Adrenal gland (tissue), 12 donors: ENCODE results near the gene ADCY4. TPM values are rescaled to one million over a fixed set of nuclear protein-coding genes. Genes with fewer than 3 reads are reported as not detected.

Experiments used
- DNase-seq, 7 donors: peaks; one replicate each; pipeline ENCODE4 v3.0.0-alpha.2; 2019 to 2020
- H3K27ac ChIP-seq, 5 donors: fragments of 200-600 bp; sonication (generic) in 4 of 5; 1 replicate in 3 of 5; 2 replicates in 2 of 5; pipeline versions ENCODE4 v1.5.1 to v1.8.0; 2016 to 2020; ENCODE audit warnings: mild to moderate bottlenecking in 1 of 5
- H3K27me3 ChIP-seq: fragments of 200-600 bp; 2 replicates; pipeline ENCODE4 v1.8.0; 2021
- H3K36me3 ChIP-seq, 2 donors: fragments of 200-600 bp; replicated peaks in 1 of 2; 1 replicate in 1 of 2; 2 replicates in 1 of 2; pipeline versions ENCODE4 v1.5.1 to v1.8.0; 2018 to 2022
- H3K4me1 ChIP-seq, 2 donors: fragments of 200-600 bp; replicated peaks in 1 of 2; 1 replicate in 1 of 2; 2 replicates in 1 of 2; pipeline versions ENCODE4 v1.5.1 to v1.8.0; 2018 to 2021
- H3K4me3 ChIP-seq, 4 donors: fragments of 200-600 bp; sonication (generic) in 3 of 4; one replicate each; pipeline ENCODE4 v1.5.1; 2016 to 2018
- H3K9me3 ChIP-seq, 3 donors: fragments of 200-600 bp; sonication (generic) in 1 of 3; replicated peaks in 1 of 3; 1 replicate in 2 of 3; 2 replicates in 1 of 3; pipeline versions ENCODE4 v1.5.1 to v1.8.0; 2016 to 2021
- CTCF ChIP-seq, 6 experiments: fragments of 450-650 bp in 4 of 6; fragments of 200-600 bp in 2 of 6; sonication (generic) in 1 of 6; IDR thresholded peaks; 1 replicate in 5 of 6; 2 replicates in 1 of 6; pipeline versions ENCODE4 v1.5.1 to v1.8.0; 2016 to 2021; ENCODE audit warnings: antibody characterized with exemption in 6 of 6, mild to moderate bottlenecking in 2 of 6, moderate library complexity in 1 of 6
- POLR2A ChIP-seq, 2 donors: fragments of 450-650 bp; IDR thresholded peaks; one replicate each; pipeline ENCODE4 v1.6.1; 2017; ENCODE audit warnings: antibody characterized with exemption in 2 of 2, mild to moderate bottlenecking in 2 of 2, moderate library complexity in 1 of 2
- WGBS, 4 donors: extraction: QIAGEN DNeasy Blood & Tissue Kit in 2 of 4; methylation state at CpG; one replicate each; pipeline versions ENCODE4 v1.1.5 to v1.1.7; 2013 to 2017; 5-methylcytosine and 5-hydroxymethylcytosine counted together
- intact Hi-C, 2 donors: fragments of 100-400 bp; cut with DNase I; formaldehyde crosslinking; loops; one replicate each; pipeline versions ENCODE4 v1.14.1 to v1.15.0; 2022 to 2023
- polyA plus RNA-seq, 3 donors: library from polyadenylated mRNA; stranded (reverse); fragments of 200-250 nt in 2 of 3; fragments of 350-450 nt in 1 of 3; fragmentation: Illumina TruSeq in 1 of 3; extraction: RNeasy Lipid Tissue Mini Kit (QIAGEN cat#74804) in 1 of 3; gene quantifications; one replicate each; pipeline ENCODE4 v1.2.3, GENCODE V29; 2013 to 2014
- total RNA-seq, 9 donors: library from RNA; depleted of rRNA in 4 of 9; stranded (reverse); fragments of >200 nt in 4 of 9; fragments of 120-200 nt in 1 of 9; fragmentation: NEBNext Ultra II Directional in 1 of 9; extraction: Animal tissue kit (Norgen Biotek cat#: 25700) in 1 of 9; gene quantifications; one replicate each; pipeline versions ENCODE4 v1.1.0 to v1.2.4, GENCODE V29; 2013 to 2023
- donor health status: healthy with polysubstance abuse.
- donor health status: Bipolar disorder and iron deficiency.
- donor health status: DM: yes; HTN: yes; CAD: no.
- donor health status: DM: no; HTN: no; CAD: no.
- donor health status: DM: no; HTN: no; CAD: no.
- donor health status: DM: yes; HTN: yes; CAD: no.

Gene ADCY4
- total and polyA plus RNA-seq, 12 donors: 3.9 to 70.1 (median 13.1) TPM

GRCh38 chr14:24381363-24382063, 46.6 kb upstream of the ADCY4 start:
- Histone ChIP-seq H3K4me1 (no peaks in the 10 kb centered on the region), H3K36me3 (no peaks in the 10 kb centered on the region), H3K27ac (peak overlapping the region in 2 of 5 donors; percentile 22 to 29), H3K9me3 (no peaks in the 10 kb centered on the region), H3K27me3 (no peaks in the 10 kb centered on the region), H3K4me3 (no peak overlapping the region)
- TF ChIP-seq POLR2A (IDR thresholded peaks at IDR 0.05): no peak
- TF ChIP-seq CTCF (IDR thresholded peaks at IDR 0.05): no peak
- no peak for DNase-seq
- intact Hi-C loops: no loop called here
- 50 to 58% (median 58%) methylated on average over 6 to 8 of the region's 8 CpGs for WGBS, 4 donors

GRCh38 chr14:24379907-24380730, 45.2 kb upstream of the ADCY4 start:
- intact Hi-C loops: no loop called here
- peak in 1 of 7 donors; percentile 40 for DNase-seq
- no peak overlapping the region for H3K4me3 ChIP-seq
- H3K36me3 ChIP-seq: no peaks in the 10 kb centered on the region
- H3K27ac ChIP-seq: no peak overlapping the region
- no peaks in the 10 kb centered on the region for H3K27me3 ChIP-seq
- H3K9me3 ChIP-seq: no peaks in the 10 kb centered on the region
- H3K4me1 ChIP-seq: no peaks in the 10 kb centered on the region
- WGBS, 4 donors: 83 to 88% (median 87%) methylated on average over 15 of the region's 15 CpGs
- TF ChIP-seq CTCF (IDR thresholded peaks at IDR 0.05): no peak
- no peak for TF ChIP-seq POLR2A (IDR thresholded peaks at IDR 0.05)

GRCh38 chr14:24378981-24379906, 44.4 kb upstream of the ADCY4 start:
- DNase-seq: peak in 1 of 7 donors; percentile 28
- no peak for TF ChIP-seq POLR2A (IDR thresholded peaks at IDR 0.05)
- no peak for TF ChIP-seq CTCF (IDR thresholded peaks at IDR 0.05)
- Histone ChIP-seq H3K36me3 (no peaks in the 10 kb centered on the region), H3K27me3 (no peaks in the 10 kb centered on the region), H3K4me3 (no peak overlapping the region), H3K27ac (no peak overlapping the region), H3K4me1 (no peaks in the 10 kb centered on the region), H3K9me3 (no peaks in the 10 kb centered on the region)
- WGBS, 4 donors: 84 to 90% (median 87%) methylated on average over 6 to 7 of the region's 7 CpGs
- intact Hi-C loops: no loop called here

DNA sequence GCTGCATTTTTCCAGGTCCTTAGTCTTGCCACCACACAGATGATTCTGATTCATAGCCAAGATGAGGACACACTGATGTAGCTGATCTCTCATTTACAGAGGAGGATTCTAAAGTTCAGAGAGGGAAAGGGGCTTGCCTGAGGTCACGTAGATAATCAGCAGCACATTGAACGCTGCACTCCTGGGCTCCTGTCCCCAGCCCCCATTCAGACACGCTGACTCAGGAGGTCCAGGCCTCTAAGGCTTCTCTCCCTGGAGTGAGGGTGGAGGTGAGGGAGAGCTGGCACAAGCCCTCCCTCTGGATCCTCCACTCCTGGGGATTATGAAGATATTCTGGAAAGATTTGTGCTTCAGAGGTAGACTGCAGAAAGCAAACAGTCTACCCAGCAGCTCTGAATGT, 43.5 kb upstream of the ADCY4 start:
- Histone ChIP-seq H3K36me3 (no peaks in the 10 kb centered on the region), H3K27me3 (no peaks in the 10 kb centered on the region), H3K9me3 (no peaks in the 10 kb centered on the region), H3K4me1 (no peaks in the 10 kb centered on the region), H3K27ac (no peak overlapping the region), H3K4me3 (no peak overlapping the region)
- no peak for DNase-seq
- intact Hi-C loops: no loop called here
- TF ChIP-seq POLR2A (IDR thresholded peaks at IDR 0.05) (no peak), CTCF (IDR thresholded peaks at IDR 0.05) (no peak)
- 68 to 100% (median 83%) methylated on average over 3 of the region's 3 CpGs for WGBS, 4 donors
